Gastrocnemius medialis (tissue), 4 donors: ENCODE measurements around the gene LBHD1. TPM values are rescaled to one million over a fixed set of nuclear protein-coding genes. Genes with fewer than 3 reads are reported as not detected.
A peak's percentile ranks its signal among the peaks of the same experiment; 100 is the strongest.

Experiments
- ATAC-seq, 2 donors: fragments of 150-250 bp; one replicate each; pipeline ENCODE4 v1.9.1; 2016
- DNase-seq, 2 donors: peaks; one replicate each; pipeline ENCODE4 v3.0.0-alpha.2; 2019
- H3K27ac ChIP-seq, 4 donors: fragments of 200-600 bp; sonication (generic); 1 replicate in 1 of 4; 2 replicates in 3 of 4; pipeline ENCODE4 v1.5.1; 2016 to 2018; ENCODE audit warnings: mild to moderate bottlenecking in 2 of 4, moderate library complexity in 1 of 4
- H3K27me3 ChIP-seq, 3 donors: fragments of 200-600 bp; sonication (generic) in 2 of 3; 1 replicate in 1 of 3; 2 replicates in 2 of 3; pipeline versions ENCODE4 v1.5.1 to v1.6.0; 2016 to 2019; ENCODE audit warnings: mild to moderate bottlenecking in 1 of 3, moderate library complexity in 1 of 3
- H3K36me3 ChIP-seq, 2 donors: fragments of 200-600 bp; sonication (generic) in 1 of 2; one replicate each; pipeline ENCODE4 v1.5.1; 2017 to 2018
- H3K4me1 ChIP-seq, 2 donors: fragments of 200-600 bp; sonication (generic) in 1 of 2; one replicate each; pipeline ENCODE4 v1.5.1; 2016 to 2017; ENCODE audit warnings: mild to moderate bottlenecking in 2 of 2
- H3K4me3 ChIP-seq, 4 donors: fragments of 200-600 bp; sonication (generic) in 3 of 4; 1 replicate in 1 of 4; 2 replicates in 3 of 4; pipeline ENCODE4 v1.5.1; 2016 to 2019; ENCODE audit warnings: mild to moderate bottlenecking in 2 of 4
- H3K9me3 ChIP-seq, 3 donors: fragments of 200-600 bp; sonication (generic) in 2 of 3; 1 replicate in 1 of 3; 2 replicates in 2 of 3; pipeline ENCODE4 v1.5.1; 2016 to 2019
- CTCF ChIP-seq, 5 experiments: fragments of 450-650 bp in 3 of 5; fragments of 200-600 bp in 2 of 5; sonication (generic) in 2 of 5; IDR thresholded peaks in 4 of 5; conservative IDR thresholded peaks in 1 of 5; 1 replicate in 4 of 5; 2 replicates in 1 of 5; pipeline ENCODE4 v1.5.1; 2016 to 2019; ENCODE audit warnings: antibody characterized with exemption in 5 of 5, mild to moderate bottlenecking in 3 of 5, moderate library complexity in 3 of 5
- POLR2A ChIP-seq, 2 donors: fragments of 450-650 bp; IDR thresholded peaks; one replicate each; pipeline ENCODE4 v1.6.1; 2017; ENCODE audit warnings: antibody characterized with exemption in 2 of 2, mild to moderate bottlenecking in 2 of 2, moderate library complexity in 2 of 2
- in situ Hi-C, 4 donors: fragments of 200-750 bp; cut with MboI; loops; one replicate each; pipeline versions ENCODE4 v1.15.0 to v1.8.0; 2017; ENCODE audit warnings: low sequenced_read_pairs in 4 of 4
- intact Hi-C: fragments of 100-400 bp; cut with DNase I; formaldehyde crosslinking; loops from one replicate; pipeline ENCODE4 v1.15.1; 2023; ENCODE audit warnings: low total_unique reads
- total RNA-seq, 4 donors: library from RNA; depleted of rRNA; stranded (reverse); fragments of >200 nt; gene quantifications; one replicate each; pipeline versions ENCODE4 v1.1.0 to v1.2.3, GENCODE V29; 2016

Gene LBHD1
- total RNA-seq, 4 donors from 2014 or later: 0.82 to 2.1 (median 1.1) TPM

- H3K36me3 ChIP-seq: peaks cover 0 to 16% of the 10 kb centered on the region in 2 donors
- no peak overlapping the region for H3K4me3 ChIP-seq
- TF ChIP-seq POLR2A (IDR thresholded peaks at IDR 0.05): no peak
- no peak for TF ChIP-seq CTCF (IDR thresholded peaks at IDR 0.05 in 4 of 5, conservative IDR thresholded peaks at IDR 0.05 in 1 of 5)
- peaks cover 43 to 49% of the 10 kb centered on the region in 2 donors for H3K4me1 ChIP-seq
- H3K9me3 ChIP-seq: no peaks in the 10 kb centered on the region
- H3K27me3 ChIP-seq: no peaks in the 10 kb centered on the region
- H3K27ac ChIP-seq: peak overlapping the region in 2 of 4 donors; percentile 10 to 97
- in situ Hi-C loops (no loop called here), intact Hi-C loops (no loop called here)
- ATAC-seq (no peak), DNase-seq (no peak)
These were observed 4.6 kb downstream of the LBHD1 start for GRCh38 chr11:62667460-62667859.

- no peaks in the 10 kb centered on the region for H3K27me3 ChIP-seq
- intact Hi-C loops: no loop called here
- no peaks in the 10 kb centered on the region for H3K9me3 ChIP-seq
- peaks cover 0 to 20% of the 10 kb centered on the region in 2 donors for H3K36me3 ChIP-seq
- peak overlapping the region; percentile 82 to 97 (median 88) for H3K27ac ChIP-seq
- ATAC-seq (no peak), DNase-seq (no peak)
- peak overlapping the region; percentile 68 to 96 (median 79) for H3K4me3 ChIP-seq
- TF ChIP-seq POLR2A (IDR thresholded peaks at IDR 0.05): no peak
- TF ChIP-seq CTCF (IDR thresholded peaks at IDR 0.05 in 4 of 5, conservative IDR thresholded peaks at IDR 0.05 in 1 of 5): no peak
- peaks cover 40 to 46% of the 10 kb centered on the region in 2 donors for H3K4me1 ChIP-seq
- in situ Hi-C loops: no loop called here
These were observed 5.7 kb downstream of the LBHD1 start for GRCh38 chr11:62666259-62666926.

GRCh38 chr11:62665599-62666258, 6.3 kb downstream of the LBHD1 start:
- H3K27me3 ChIP-seq: no peaks in the 10 kb centered on the region
- intact Hi-C loops: loop anchor here (2.0 kb wide), 1 partner anchor 19 kb away; the partner anchor contains the start of gene GANAB
- peaks cover 35 to 42% of the 10 kb centered on the region in 2 donors for H3K4me1 ChIP-seq
- peak in 1 of 2 donors; percentile 43 for DNase-seq
- no peak for TF ChIP-seq CTCF (IDR thresholded peaks at IDR 0.05 in 4 of 5, conservative IDR thresholded peaks at IDR 0.05 in 1 of 5)
- no peak for TF ChIP-seq POLR2A (IDR thresholded peaks at IDR 0.05)
- peaks cover 0 to 20% of the 10 kb centered on the region in 2 donors for H3K36me3 ChIP-seq
- peak overlapping the region; percentile 82 to 97 (median 88) for H3K27ac ChIP-seq
- peak; percentile 34 to 41 for ATAC-seq
- in situ Hi-C loops: no loop called here
- H3K4me3 ChIP-seq: peak overlapping the region; percentile 68 to 96 (median 79)
- no peaks in the 10 kb centered on the region for H3K9me3 ChIP-seq

GRCh38 chr11:62665075-62665598, 6.9 kb downstream of the LBHD1 start, which contains the start of the genes C11orf98 and CSKMT:
Gene C11orf98 (minus strand): TSS chr11:62665210. CDS start chr11:62665169, 41 bp downstream.
Gene CSKMT (plus strand): TSS chr11:62665312. CDS start chr11:62665880, 568 bp downstream.
- no peaks in the 10 kb centered on the region for H3K27me3 ChIP-seq
- TF ChIP-seq CTCF (IDR thresholded peaks at IDR 0.05 in 4 of 5, conservative IDR thresholded peaks at IDR 0.05 in 1 of 5) (no peak), POLR2A (IDR thresholded peaks at IDR 0.05) (peak; percentile 99)
- intact Hi-C loops: loop anchor here (2.0 kb wide), 1 partner anchor 18 kb away; the partner anchor contains the start of gene GANAB
- peak; percentile 90 to 95 for ATAC-seq
- peak within 1 kb of the TSS; percentile 82 to 97 (median 88) for H3K27ac ChIP-seq
- peak; percentile 91 to 94 for DNase-seq
- peaks cover 0 to 20% of the 10 kb centered on the region in 2 donors for H3K36me3 ChIP-seq
- no peaks in the 10 kb centered on the region for H3K9me3 ChIP-seq
- in situ Hi-C loops: no loop called here
- peaks cover 34 to 36% of the 10 kb centered on the region in 2 donors for H3K4me1 ChIP-seq
- peak within 1 kb of the TSS; percentile 68 to 96 (median 79) for H3K4me3 ChIP-seq
